Mucosa of descending colon (tissue), 3 donors: ENCODE measurements around the gene PLXNA4. TPM values are rescaled to one million over a fixed set of nuclear protein-coding genes. Genes with fewer than 3 reads are reported as not detected.

Experiments
- ATAC-seq: fragments of 200-7000 bp; cut with Tn5 transposase; one replicate; pipeline ENCODE4 v1.9.1; 2020; ENCODE audit warnings: mild to moderate bottlenecking, moderate library complexity
- DNase-seq, 3 donors: peaks; one replicate each; pipeline ENCODE4 v3.0.0-alpha.2; 2020
- H3K36me3 ChIP-seq: fragments of 200-600 bp; one replicate; pipeline ENCODE4 v1.8.0; 2021; ENCODE audit warnings: low read depth, mild to moderate bottlenecking
- H3K4me1 ChIP-seq: fragments of 200-600 bp; one replicate; pipeline ENCODE4 v1.8.0; 2021; ENCODE audit warnings: low read depth, mild to moderate bottlenecking
- H3K4me3 ChIP-seq: fragments of 200-600 bp; one replicate; pipeline ENCODE4 v1.8.0; 2021; ENCODE audit warnings: mild to moderate bottlenecking
- H3K9me3 ChIP-seq: fragments of 200-600 bp; one replicate; pipeline ENCODE4 v1.8.0; 2021; ENCODE audit warnings: mild to moderate bottlenecking
- CTCF ChIP-seq: fragments of 200-600 bp; IDR thresholded peaks from one replicate; pipeline ENCODE4 v1.8.0; 2022; ENCODE audit warnings: antibody characterized with exemption, mild to moderate bottlenecking
- intact Hi-C, 2 donors: fragments of 100-400 bp; cut with DNase I in 1 of 2; cut with micrococcal nuclease in 1 of 2; formaldehyde crosslinking; loops; one replicate each; pipeline versions ENCODE4 v1.11.0 to v1.11.1; 2022; cut with DNase I, micrococcal nuclease
- total RNA-seq, 3 donors: library from RNA; stranded (reverse); fragmentation: NEBNext Ultra II Directional in 2 of 3; extraction: Animal tissue kit (Norgen Biotek cat#: 25700) in 2 of 3; gene quantifications; one replicate each; pipeline versions ENCODE4 v1.2.1 to v1.2.4, GENCODE V29; 2021 to 2023
- donor health status: DM: no; HTN: no; CAD: no; lungs with moderate emphysema.
- donor health status: DM: no; HTN: no; CAD: no.
- donor health status: DM: no; HTN: yes; CAD: no.

PLXNA4 gene
- total RNA-seq, 3 donors from 2014 or later, result 0.78 to 3.5 (median 2.7) TPM

GRCh38 chr7:132450696-132451095, 125.6 kb downstream of the PLXNA4 start:
- H3K4me1 ChIP-seq, result no peaks in the 10 kb centered on the region
- H3K9me3 ChIP-seq, result no peaks in the 10 kb centered on the region
- no peak overlapping the region for H3K4me3 ChIP-seq
- H3K36me3 ChIP-seq, result no peaks in the 10 kb centered on the region
- intact Hi-C loops, result no loop called here
- ATAC-seq (no peak), DNase-seq (no peak)
- no peak for TF ChIP-seq CTCF

DNA sequence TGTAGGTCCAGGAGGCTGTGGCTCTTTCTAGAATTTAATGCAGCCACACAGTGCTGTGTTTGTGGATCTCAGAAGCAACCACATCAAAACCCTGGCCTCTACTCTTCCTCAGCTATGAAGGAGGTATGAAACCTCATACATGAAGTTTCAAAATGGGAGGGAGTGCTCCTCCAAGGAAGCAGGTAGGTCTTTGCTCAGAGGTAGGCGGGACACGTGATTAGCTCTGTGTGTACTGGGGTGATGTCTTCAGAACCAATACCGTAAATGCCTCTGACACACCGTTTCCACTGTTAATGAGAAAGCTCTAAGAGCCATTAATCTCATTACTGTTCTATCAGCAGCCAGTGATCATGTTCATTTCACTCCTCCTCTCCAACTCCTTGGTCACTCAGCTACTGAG, 126.1 kb downstream of the PLXNA4 start:
- intact Hi-C loops, result no loop called here
- Histone ChIP-seq H3K36me3 (no peaks in the 10 kb centered on the region), H3K4me1 (no peaks in the 10 kb centered on the region), H3K4me3 (no peak overlapping the region), H3K9me3 (no peaks in the 10 kb centered on the region)
- no peak for DNase-seq
- no peak for TF ChIP-seq CTCF
- ATAC-seq, result peak; percentile 18

GRCh38 chr7:132446666-132447278, 129.5 kb downstream of the PLXNA4 start:
- DNase-seq, result no peak
- H3K36me3 ChIP-seq, result no peaks in the 10 kb centered on the region
- intact Hi-C loops, result no loop called here
- H3K9me3 ChIP-seq, result no peaks in the 10 kb centered on the region
- no peak for ATAC-seq
- H3K4me3 ChIP-seq, result no peak overlapping the region
- no peak for TF ChIP-seq CTCF
- no peaks in the 10 kb centered on the region for H3K4me1 ChIP-seq

DNA sequence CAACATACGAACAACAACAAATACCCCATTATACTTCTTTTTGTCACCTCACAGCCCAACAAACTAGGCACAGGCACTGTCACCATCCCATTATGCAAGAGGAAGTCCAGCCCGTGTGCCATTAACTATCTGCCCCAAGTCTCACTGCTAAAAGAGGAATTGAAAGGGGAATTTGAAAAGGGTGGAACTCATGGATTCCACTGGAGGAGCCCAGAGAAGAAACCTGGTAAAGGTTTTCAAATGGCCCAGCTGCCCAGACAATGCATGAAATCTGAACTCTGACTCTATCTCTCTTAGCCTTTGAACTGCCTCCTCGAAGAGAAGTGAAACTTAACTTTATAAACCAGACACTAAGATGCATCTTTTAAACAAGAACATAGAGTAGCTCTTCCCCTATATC, 130.0 kb downstream of the PLXNA4 start:
- H3K36me3 ChIP-seq, result no peaks in the 10 kb centered on the region
- no peak for TF ChIP-seq CTCF
- ATAC-seq (no peak), DNase-seq (no peak)
- no peak overlapping the region for H3K4me3 ChIP-seq
- no peaks in the 10 kb centered on the region for H3K9me3 ChIP-seq
- no peaks in the 10 kb centered on the region for H3K4me1 ChIP-seq
- intact Hi-C loops, result no loop called here

GRCh38 chr7:132443761-132444520, 132.3 kb downstream of the PLXNA4 start:
- Histone ChIP-seq H3K4me1 (no peaks in the 10 kb centered on the region), H3K4me3 (no peak overlapping the region), H3K36me3 (no peaks in the 10 kb centered on the region), H3K9me3 (no peaks in the 10 kb centered on the region)
- ATAC-seq (no peak), DNase-seq (no peak)
- intact Hi-C loops, result no loop called here
- no peak for TF ChIP-seq CTCF
